ENCODE data around the gene CHST2.

DNA sequence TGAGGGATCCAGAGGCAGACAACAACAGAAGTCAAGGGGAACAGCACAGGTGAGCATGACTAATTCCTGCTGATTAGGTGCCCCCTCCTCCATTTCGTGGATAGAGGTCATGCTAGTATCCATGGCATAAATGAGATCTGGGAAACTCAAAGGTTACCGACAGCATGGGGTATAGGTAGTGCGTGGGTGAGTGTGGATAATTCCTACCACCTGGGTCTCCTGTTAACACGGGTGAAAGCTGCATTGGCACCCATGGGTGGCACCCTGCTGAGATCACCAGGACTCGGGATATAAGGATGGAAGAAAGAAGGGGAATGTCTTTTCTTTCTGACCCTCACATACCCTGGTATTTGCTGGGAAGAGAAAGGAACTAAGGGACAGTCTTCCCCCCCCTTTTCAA lies 14.4 kb upstream of the CHST2 start:
- no peak for TF ChIP-seq EZH2 (IDR thresholded peaks at IDR 0.05)
- TF ChIP-seq POLR2AphosphoS5 (IDR thresholded peaks at IDR 0.05; ENCODE audit: borderline replicate concordance, low read depth, low read length): no peak
- TF ChIP-seq FOXP2 (optimal IDR thresholded peaks at IDR 0.05; ENCODE audit: control extremely low read depth, extremely low read length, insufficient read depth): no peak

Measured in SK-N-MC (cell line).